Bronchial epithelial cell (primary cell): ENCODE data around the gene MYOM3. TPM values are rescaled to one million over a fixed set of nuclear protein-coding genes. Genes with fewer than 3 reads are reported as not detected.

ENCODE experiments used
- DNase-seq: peaks from one replicate; pipeline ENCODE4 v3.0.0-alpha.2; 2010; ENCODE audit warnings: low read depth
- FAIRE-seq: peaks from 2 replicates; lab custom pipeline; 2011; peaks lifted over from hg19 to GRCh38; lab: Jason Lieb, UNC
- H3K27me3 ChIP-seq: 2 replicates; pipeline ENCODE4 v1.5.1; 2011; ENCODE audit warnings: low read length; ENCODE audit not compliant: control insufficient read depth, insufficient read depth
- H3K36me3 ChIP-seq: 2 replicates; pipeline ENCODE4 v1.5.1; 2011; ENCODE audit warnings: low read length; ENCODE audit not compliant: control insufficient read depth, insufficient read depth
- H3K4me3 ChIP-seq: 2 replicates; pipeline ENCODE4 v1.5.1; 2011; ENCODE audit warnings: mild to moderate bottlenecking, low read depth, low read length, control low read depth
- total RNA-seq: library from RNA; depleted of rRNA; stranded (reverse); fragments of >200 nt; gene quantifications from 2 replicates; pipeline ENCODE4 v1.2.1, GENCODE V29; 2014
- TF ChIP-seq, protein P1 (sequence below): IDR thresholded peaks from 2 replicates; pipeline ENCODE4 v1.5.1; 2011; ENCODE audit warnings: mild to moderate bottlenecking, moderate library complexity, low read length, control low read depth, inconsistent platforms; ENCODE audit not compliant: insufficient read depth, severe bottlenecking

The MYOM3 gene
- total RNA-seq, 1 donor from 2014 or later: under 0.01 TPM

DNA sequence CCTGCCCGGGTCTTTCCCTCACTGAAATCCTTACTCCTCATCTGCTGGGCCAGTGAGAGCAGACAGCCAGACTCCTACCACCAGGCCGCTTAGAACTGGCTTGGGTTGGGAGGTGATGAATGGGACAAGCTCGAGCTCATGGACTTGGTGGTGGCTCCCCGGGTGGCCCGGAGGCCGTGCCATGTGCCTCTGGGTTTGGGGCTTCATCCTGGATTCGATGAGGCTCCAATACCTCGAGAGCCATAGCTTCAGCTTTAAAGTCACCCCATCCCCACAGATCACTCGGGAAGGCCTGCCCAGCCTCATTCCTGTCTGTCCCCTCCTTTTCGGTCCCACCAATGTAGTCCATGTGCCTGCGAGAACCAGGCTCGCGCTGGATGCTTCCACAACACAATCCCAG, 51.5 kb downstream of the MYOM3 start:
- Histone ChIP-seq H3K36me3 (no peaks in the 10 kb centered on the region), H3K27me3 (peaks cover 2% of the 10 kb centered on the region), H3K4me3 (no peak overlapping the region)
- DNase-seq (no peak), FAIRE-seq (peak; percentile 81)
- TF ChIP-seq, protein P1, sequence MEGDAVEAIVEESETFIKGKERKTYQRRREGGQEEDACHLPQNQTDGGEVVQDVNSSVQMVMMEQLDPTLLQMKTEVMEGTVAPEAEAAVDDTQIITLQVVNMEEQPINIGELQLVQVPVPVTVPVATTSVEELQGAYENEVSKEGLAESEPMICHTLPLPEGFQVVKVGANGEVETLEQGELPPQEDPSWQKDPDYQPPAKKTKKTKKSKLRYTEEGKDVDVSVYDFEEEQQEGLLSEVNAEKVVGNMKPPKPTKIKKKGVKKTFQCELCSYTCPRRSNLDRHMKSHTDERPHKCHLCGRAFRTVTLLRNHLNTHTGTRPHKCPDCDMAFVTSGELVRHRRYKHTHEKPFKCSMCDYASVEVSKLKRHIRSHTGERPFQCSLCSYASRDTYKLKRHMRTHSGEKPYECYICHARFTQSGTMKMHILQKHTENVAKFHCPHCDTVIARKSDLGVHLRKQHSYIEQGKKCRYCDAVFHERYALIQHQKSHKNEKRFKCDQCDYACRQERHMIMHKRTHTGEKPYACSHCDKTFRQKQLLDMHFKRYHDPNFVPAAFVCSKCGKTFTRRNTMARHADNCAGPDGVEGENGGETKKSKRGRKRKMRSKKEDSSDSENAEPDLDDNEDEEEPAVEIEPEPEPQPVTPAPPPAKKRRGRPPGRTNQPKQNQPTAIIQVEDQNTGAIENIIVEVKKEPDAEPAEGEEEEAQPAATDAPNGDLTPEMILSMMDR: no peak

DNA sequence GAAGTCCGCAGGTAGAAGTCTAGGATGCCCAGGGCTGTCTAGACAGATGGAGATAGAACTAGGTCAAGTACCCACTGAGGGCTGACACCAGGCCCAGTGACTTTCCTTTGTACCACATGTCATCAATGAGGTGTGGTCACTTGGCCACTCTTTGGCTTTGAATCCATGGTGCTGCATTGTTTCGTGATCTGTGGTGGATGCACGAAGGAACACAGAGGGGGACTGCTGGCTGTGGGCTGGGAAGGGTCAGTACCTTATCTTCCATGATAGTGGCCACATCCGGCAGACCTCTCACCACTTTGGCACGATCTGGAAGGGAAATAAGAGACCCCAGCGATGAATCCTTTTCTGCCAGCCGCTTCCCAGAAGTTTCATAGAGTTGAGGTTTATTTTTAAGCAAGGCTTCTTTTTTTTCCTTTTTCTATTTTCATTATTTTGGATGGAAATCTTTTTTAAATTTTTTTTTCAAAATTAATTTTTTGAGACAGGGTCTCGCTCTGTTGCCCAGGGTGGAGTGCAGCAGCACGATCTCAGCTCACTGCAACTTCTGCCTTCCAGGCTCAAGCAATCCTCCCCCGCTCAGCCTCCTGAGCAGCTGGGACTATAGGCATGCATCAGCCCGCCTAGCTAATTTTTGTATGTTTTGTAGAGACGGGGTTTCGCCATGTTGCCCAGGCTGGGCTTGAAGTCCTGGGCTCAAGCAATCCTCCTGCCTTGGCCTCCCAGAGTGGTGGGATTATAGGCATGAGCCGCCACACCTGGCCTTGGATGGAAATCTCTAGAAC, 53.1 kb downstream of the MYOM3 start:
- FAIRE-seq: no peak

DNA sequence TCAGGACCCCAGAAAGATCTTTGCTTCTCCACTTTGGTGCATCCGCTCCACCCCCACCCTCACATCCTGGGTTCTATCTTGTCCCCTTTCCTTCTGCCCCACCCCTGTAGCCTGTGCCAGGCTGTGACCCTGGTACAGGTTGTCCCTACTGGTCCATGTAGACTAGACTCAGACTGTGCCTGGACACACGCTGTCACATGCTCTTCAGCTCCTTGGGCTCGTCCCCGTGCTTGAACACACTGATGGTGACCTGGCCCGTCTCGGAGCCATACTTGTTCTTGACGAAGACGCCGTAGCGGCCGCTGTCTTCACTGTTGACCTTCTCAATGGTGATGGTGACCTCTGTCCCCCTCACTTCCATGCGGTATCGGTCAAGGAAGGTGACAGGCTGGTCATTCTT, 54.8 kb downstream of the MYOM3 start:
- DNase-seq (no peak), FAIRE-seq (no peak)
- Histone ChIP-seq H3K27me3 (no peaks in the 10 kb centered on the region), H3K4me3 (no peak overlapping the region), H3K36me3 (no peaks in the 10 kb centered on the region)
- TF ChIP-seq, protein P1: no peak

More for the DNA sequence above, 53.1 kb downstream of the MYOM3 start:
- TF ChIP-seq, protein P1: no peak
- no peaks in the 10 kb centered on the region for H3K36me3 ChIP-seq
- no peaks in the 10 kb centered on the region for H3K27me3 ChIP-seq
- H3K4me3 ChIP-seq: no peak overlapping the region
- no peak for DNase-seq

DNA sequence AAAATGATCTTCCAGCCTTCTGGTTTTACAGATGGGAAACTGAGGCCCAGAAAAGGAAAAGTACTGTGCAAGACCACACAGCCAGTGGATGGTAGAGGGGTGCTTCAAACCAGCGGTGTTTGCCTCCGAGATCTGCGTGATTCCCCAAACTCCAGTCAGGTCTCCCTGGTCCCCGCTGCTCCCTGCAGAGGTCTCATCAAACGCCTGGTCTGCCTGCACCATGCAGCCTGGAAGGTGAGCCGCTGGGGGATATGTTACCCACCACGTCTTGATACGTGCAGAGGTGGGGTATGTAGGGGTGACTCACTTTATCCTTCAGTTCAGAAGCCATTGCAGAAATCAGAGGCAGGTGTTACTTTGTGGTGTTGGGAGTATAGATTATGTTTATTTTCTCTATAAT, 56.3 kb downstream of the MYOM3 start:
- DNase-seq: no peak

DNA sequence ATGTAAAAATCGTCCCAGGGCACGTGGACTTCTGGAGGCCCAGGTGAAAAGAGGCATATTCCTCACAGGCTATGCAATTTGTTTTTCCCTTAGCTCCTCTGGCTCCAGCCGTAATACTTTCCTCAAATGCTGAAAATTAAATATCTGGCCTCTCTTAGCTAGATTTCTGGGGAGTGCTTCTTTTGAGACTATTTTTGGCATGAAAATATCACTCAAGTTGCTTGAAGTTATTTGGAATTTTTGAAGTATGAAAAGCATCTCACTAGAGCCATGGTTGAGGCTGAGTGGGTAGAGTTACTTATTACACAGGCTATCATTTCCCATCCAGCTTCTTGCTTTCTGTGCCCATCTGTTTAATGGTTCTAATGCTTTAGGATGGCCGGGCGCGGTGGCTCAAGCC, 59.7 kb downstream of the MYOM3 start:
- TF ChIP-seq, protein P1: no peak
- no peaks in the 10 kb centered on the region for H3K36me3 ChIP-seq
- H3K27me3 ChIP-seq: no peaks in the 10 kb centered on the region
- no peak for DNase-seq
- no peak overlapping the region for H3K4me3 ChIP-seq
- no peak for FAIRE-seq

More for the DNA sequence above, 56.3 kb downstream of the MYOM3 start:
- TF ChIP-seq, protein P1: no peak
- no peaks in the 10 kb centered on the region for H3K27me3 ChIP-seq
- peak; percentile 64 for FAIRE-seq
- no peak overlapping the region for H3K4me3 ChIP-seq
- no peaks in the 10 kb centered on the region for H3K36me3 ChIP-seq
